ENCODE data around the gene FAM83B. TPM values are rescaled to one million over a fixed set of nuclear protein-coding genes. Genes with fewer than 3 reads are reported as not detected.

The FAM83B gene
- polyA plus RNA-seq, 2 of the 4 experiments (the other 2 are of a cell fraction) = 0.03 to 0.09 TPM

DNA sequence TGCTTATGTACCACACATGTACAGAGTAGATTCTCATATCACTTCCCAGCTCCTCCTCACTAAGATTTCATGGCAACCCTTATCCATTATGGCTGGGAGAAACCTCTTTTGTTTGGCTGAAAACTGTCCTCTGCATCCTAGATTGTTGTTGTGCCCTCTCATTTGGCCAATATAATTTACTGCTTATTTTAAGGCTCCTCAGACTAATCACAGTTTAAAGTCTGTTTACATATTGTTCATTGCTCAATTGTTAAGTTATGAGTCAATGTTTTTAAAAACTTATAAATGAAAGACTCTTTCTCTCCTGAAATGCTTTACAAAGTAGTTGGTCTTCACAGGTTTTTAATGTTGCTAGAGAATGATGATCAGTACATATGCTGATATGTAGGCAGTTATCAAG lies 57.3 kb downstream of the FAM83B start (continued):
- TF ChIP-seq, protein P1, sequence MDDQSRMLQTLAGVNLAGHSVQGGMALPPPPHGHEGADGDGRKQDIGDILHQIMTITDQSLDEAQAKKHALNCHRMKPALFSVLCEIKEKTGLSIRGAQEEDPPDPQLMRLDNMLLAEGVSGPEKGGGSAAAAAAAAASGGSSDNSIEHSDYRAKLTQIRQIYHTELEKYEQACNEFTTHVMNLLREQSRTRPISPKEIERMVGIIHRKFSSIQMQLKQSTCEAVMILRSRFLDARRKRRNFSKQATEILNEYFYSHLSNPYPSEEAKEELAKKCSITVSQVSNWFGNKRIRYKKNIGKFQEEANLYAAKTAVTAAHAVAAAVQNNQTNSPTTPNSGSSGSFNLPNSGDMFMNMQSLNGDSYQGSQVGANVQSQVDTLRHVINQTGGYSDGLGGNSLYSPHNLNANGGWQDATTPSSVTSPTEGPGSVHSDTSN (IDR thresholded peaks at IDR 0.05) = no peak
- TF ChIP-seq, protein P2, sequence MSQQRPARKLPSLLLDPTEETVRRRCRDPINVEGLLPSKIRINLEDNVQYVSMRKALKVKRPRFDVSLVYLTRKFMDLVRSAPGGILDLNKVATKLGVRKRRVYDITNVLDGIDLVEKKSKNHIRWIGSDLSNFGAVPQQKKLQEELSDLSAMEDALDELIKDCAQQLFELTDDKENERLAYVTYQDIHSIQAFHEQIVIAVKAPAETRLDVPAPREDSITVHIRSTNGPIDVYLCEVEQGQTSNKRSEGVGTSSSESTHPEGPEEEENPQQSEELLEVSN (IDR thresholded peaks at IDR 0.05; ENCODE audit: borderline replicate concordance, low read depth) = no peak

- ATAC-seq (no peak), FAIRE-seq (no peak)
Measured at GRCh38 chr6:54907355-54907754, 60.8 kb downstream of the FAM83B start.

DNA sequence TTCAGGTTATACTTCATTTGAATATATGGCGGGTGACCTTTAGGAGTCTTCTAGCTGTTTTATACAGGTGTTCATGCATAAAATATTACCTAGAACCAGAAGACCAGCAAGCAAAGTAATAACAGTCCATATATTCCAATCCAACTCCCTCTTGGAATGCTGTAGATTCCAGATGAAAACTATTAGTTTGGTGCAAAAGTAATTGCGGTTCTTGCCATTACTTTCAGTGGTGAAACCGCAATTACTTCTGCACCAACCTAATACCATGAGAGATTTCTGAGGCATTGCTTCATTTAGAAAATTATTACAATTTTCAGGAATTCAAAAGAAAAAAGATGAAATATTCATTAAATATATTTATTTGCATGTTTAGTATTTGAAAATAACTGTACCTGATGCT lies 62.6 kb downstream of the FAM83B start:
- ChIA-PET CTCF (no interaction called here), POLR2A (no interaction called here)
- ATAC-seq = no peak
- 92% methylated on average over 3 of the region's 3 CpGs for WGBS (ENCODE audit: missing lambda C conversion rate)
- no peak for DNase-seq (ENCODE audit: low read depth in 1 of 2, low spot score in 1 of 2)
- Histone ChIP-seq H3K9me3 (no peaks in the 10 kb centered on the region), H3K4me2 (no peak overlapping the region), H3K4me3 (no peak overlapping the region), H3K4me1 (no peaks in the 10 kb centered on the region), H3K27ac (no peak overlapping the region)
- TF ChIP-seq CEBPB (IDR thresholded peaks at IDR 0.05) (no peak), ESRRA (IDR thresholded peaks at IDR 0.05; ENCODE audit: borderline replicate concordance, low read length) (no peak), FOSL2 (IDR thresholded peaks at IDR 0.05) (no peak), FOSL2 (CRISPR knock-in tag; IDR thresholded peaks at IDR 0.05) (no peak), HDAC2 (IDR thresholded peaks at IDR 0.05) (no peak), CTCF (IDR thresholded peaks at IDR 0.05) (no peak), SMC3 (IDR thresholded peaks at IDR 0.05) (no peak), CBX8 (IDR thresholded peaks at IDR 0.05) (no peak), MYC (IDR thresholded peaks at IDR 0.05; ENCODE audit: borderline replicate concordance, low read length) (no peak), JUNB (IDR thresholded peaks at IDR 0.05) (no peak), ZSCAN20 (CRISPR knock-in tag; IDR thresholded peaks at IDR 0.05) (no peak), POLR2AphosphoS2 (conservative IDR thresholded peaks at IDR 0.05; ENCODE audit: low read length) (no peak), KDM1A (IDR thresholded peaks at IDR 0.05; ENCODE audit: low read depth) (no peak), REST (IDR thresholded peaks at IDR 0.05) (no peak), RAD21 (conservative IDR thresholded peaks at IDR 0.05 in 1 of 2, IDR thresholded peaks at IDR 0.05 in 1 of 2) (no peak), ZC3H11A (IDR thresholded peaks at IDR 0.05) (no peak)
- TF ChIP-seq, protein P3, sequence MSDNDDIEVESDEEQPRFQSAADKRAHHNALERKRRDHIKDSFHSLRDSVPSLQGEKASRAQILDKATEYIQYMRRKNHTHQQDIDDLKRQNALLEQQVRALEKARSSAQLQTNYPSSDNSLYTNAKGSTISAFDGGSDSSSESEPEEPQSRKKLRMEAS (IDR thresholded peaks at IDR 0.05) = no peak
- TF ChIP-seq, protein P1 (IDR thresholded peaks at IDR 0.05) = no peak
- FAIRE-seq = no peak

More at GRCh38 chr6:54907355-54907754, 60.8 kb downstream of the FAM83B start:
- no peak overlapping the region for H3K27ac ChIP-seq
- no peaks in the 10 kb centered on the region for H3K4me1 ChIP-seq
- 42% methylated on average over 1 of the region's 1 CpG for WGBS (ENCODE audit: missing lambda C conversion rate)
- H3K4me2 ChIP-seq = peak overlapping the region; percentile 32; the same call in 2 of the 3 replicates
- TF ChIP-seq FOXS1 (CRISPR knock-in tag; IDR thresholded peaks at IDR 0.05) = no peak
- TF ChIP-seq CHD4 (IDR thresholded peaks at IDR 0.05; ENCODE audit: borderline replicate concordance) = no peak
- TF ChIP-seq BHLHE40 (IDR thresholded peaks at IDR 0.05; ENCODE audit: low read depth, low read length) = no peak
- no peak for DNase-seq (ENCODE audit: low read depth in 1 of 2, low spot score in 1 of 2)
- H3K4me3 ChIP-seq = no peak overlapping the region
- no peaks in the 10 kb centered on the region for H3K9me3 ChIP-seq
- CTCF ChIA-PET = no interaction called here
- POLR2A ChIA-PET = no interaction called here

All from A549 (cell line).